Upper lobe of left lung (tissue), 4 donors: ENCODE data around the gene SMAD6.

Experiments used
- EP300 ChIP-seq, 4 donors: sonication (generic); formaldehyde crosslinking; IDR thresholded peaks; one replicate each; pipeline ENCODE4 v1.5.1; 2017; ENCODE audit warnings: antibody characterized with exemption in 4 of 4, control low read depth in 2 of 4
- POLR2A ChIP-seq, 4 donors: fragments of 450-650 bp; IDR thresholded peaks; one replicate each; pipeline ENCODE4 v1.5.1; 2016 to 2017; ENCODE audit warnings: antibody characterized with exemption in 4 of 4, mild to moderate bottlenecking in 2 of 4
- POLR2AphosphoS5 ChIP-seq, 2 donors: sonication (generic); formaldehyde crosslinking; IDR thresholded peaks; one replicate each; pipeline ENCODE4 v1.5.1; 2017; ENCODE audit warnings: antibody characterized with exemption in 2 of 2
- TF ChIP-seq, protein P1 (sequence below), 6 experiments: fragments of 450-650 bp in 4 of 6; fragments of 200-600 bp in 2 of 6; sonication (generic) in 2 of 6; IDR thresholded peaks; one replicate each; pipeline ENCODE4 v1.5.1; 2016 to 2019; ENCODE audit warnings: antibody characterized with exemption in 6 of 6

DNA sequence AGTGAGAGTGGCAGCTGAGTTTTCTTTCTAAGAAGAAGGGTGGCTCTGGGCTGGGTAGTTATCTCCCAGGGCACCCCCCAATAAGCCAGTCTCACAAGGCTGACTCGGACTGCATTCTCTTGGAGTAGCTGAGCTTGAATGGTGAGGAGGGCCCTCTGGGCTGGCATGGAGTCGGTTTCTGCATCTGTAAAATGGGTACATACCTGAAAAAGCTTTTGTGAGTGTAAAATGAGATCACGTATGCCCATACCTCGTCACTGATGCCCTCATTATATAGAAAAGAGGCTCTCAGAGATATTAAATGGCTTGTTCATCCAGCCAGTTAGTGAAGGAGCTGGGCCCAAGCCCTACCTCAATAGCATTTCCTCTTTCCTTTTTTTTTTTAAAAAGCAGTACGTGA lies 41.2 kb downstream of the SMAD6 start:
- TF ChIP-seq, protein P1, sequence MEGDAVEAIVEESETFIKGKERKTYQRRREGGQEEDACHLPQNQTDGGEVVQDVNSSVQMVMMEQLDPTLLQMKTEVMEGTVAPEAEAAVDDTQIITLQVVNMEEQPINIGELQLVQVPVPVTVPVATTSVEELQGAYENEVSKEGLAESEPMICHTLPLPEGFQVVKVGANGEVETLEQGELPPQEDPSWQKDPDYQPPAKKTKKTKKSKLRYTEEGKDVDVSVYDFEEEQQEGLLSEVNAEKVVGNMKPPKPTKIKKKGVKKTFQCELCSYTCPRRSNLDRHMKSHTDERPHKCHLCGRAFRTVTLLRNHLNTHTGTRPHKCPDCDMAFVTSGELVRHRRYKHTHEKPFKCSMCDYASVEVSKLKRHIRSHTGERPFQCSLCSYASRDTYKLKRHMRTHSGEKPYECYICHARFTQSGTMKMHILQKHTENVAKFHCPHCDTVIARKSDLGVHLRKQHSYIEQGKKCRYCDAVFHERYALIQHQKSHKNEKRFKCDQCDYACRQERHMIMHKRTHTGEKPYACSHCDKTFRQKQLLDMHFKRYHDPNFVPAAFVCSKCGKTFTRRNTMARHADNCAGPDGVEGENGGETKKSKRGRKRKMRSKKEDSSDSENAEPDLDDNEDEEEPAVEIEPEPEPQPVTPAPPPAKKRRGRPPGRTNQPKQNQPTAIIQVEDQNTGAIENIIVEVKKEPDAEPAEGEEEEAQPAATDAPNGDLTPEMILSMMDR (IDR thresholded peaks at IDR 0.05), result no peak
- no peak for TF ChIP-seq POLR2A (IDR thresholded peaks at IDR 0.05)
- TF ChIP-seq POLR2AphosphoS5 (IDR thresholded peaks at IDR 0.05), result no peak
- TF ChIP-seq EP300 (IDR thresholded peaks at IDR 0.05), result no peak
